ENCODE results near the gene MMP23B. TPM values are rescaled to one million over a fixed set of nuclear protein-coding genes. Genes with fewer than 3 reads are reported as not detected.

The MMP23B gene
- total RNA-seq, 1 donor from 2014 or later: 8.5 TPM

- Mint-ChIP-seq H3K4me1 (ENCODE audit: unreplicated experiment) (peaks cover 19% of the 10 kb centered on the region), H3K9me3 (ENCODE audit: unreplicated experiment) (no peaks in the 10 kb centered on the region), H3K36me3 (ENCODE audit: unreplicated experiment) (peaks cover 3% of the 10 kb centered on the region), H3K27ac (ENCODE audit: unreplicated experiment) (no peak overlapping the region), H3K4me3 (ENCODE audit: unreplicated experiment) (no peak overlapping the region), H3K27me3 (ENCODE audit: unreplicated experiment) (no peaks in the 10 kb centered on the region)
- DNase-seq (ENCODE audit: extremely low spot score, unreplicated experiment): no peak
- TF ChIP-seq, protein P1, sequence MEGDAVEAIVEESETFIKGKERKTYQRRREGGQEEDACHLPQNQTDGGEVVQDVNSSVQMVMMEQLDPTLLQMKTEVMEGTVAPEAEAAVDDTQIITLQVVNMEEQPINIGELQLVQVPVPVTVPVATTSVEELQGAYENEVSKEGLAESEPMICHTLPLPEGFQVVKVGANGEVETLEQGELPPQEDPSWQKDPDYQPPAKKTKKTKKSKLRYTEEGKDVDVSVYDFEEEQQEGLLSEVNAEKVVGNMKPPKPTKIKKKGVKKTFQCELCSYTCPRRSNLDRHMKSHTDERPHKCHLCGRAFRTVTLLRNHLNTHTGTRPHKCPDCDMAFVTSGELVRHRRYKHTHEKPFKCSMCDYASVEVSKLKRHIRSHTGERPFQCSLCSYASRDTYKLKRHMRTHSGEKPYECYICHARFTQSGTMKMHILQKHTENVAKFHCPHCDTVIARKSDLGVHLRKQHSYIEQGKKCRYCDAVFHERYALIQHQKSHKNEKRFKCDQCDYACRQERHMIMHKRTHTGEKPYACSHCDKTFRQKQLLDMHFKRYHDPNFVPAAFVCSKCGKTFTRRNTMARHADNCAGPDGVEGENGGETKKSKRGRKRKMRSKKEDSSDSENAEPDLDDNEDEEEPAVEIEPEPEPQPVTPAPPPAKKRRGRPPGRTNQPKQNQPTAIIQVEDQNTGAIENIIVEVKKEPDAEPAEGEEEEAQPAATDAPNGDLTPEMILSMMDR (IDR thresholded peaks at IDR 0.05): no peak
Observed at GRCh38 chr1:1609822-1610485, 22.0 kb upstream of the MMP23B start.

DNA sequence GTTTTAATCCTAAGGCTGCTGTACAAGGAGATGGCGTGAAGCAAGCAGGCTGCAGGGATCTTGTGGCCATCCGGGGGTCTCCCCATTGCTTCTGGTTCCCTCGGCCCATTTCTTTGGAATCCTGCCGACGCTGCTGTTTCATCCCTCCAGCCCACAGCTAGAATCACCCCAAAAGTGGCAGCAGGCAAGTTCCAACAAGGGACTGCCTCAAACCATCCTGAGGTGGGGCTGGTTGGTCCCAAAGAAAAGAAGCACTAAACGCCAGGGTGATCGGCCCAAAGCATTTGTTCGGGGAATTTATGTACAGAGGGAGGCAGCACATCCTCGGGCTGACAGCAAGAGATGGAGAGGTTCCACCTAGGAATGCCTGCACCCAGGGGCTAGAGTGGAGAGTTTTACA is 21.2 kb upstream of the MMP23B start:
- peaks cover 21% of the 10 kb centered on the region for H3K4me1 Mint-ChIP-seq (ENCODE audit: unreplicated experiment)

GRCh38 chr1:1612104-1612400 is 19.9 kb upstream of the MMP23B start:
- H3K27ac Mint-ChIP-seq (ENCODE audit: unreplicated experiment): no peak overlapping the region
- DNase-seq (ENCODE audit: extremely low spot score, unreplicated experiment): no peak
- TF ChIP-seq, protein P1 (IDR thresholded peaks at IDR 0.05): no peak
- H3K9me3 Mint-ChIP-seq (ENCODE audit: unreplicated experiment): no peaks in the 10 kb centered on the region
- peaks cover 25% of the 10 kb centered on the region for H3K4me1 Mint-ChIP-seq (ENCODE audit: unreplicated experiment)
- H3K36me3 Mint-ChIP-seq (ENCODE audit: unreplicated experiment): peaks cover 3% of the 10 kb centered on the region
- H3K4me3 Mint-ChIP-seq (ENCODE audit: unreplicated experiment): peak overlapping the region; percentile 40
- no peaks in the 10 kb centered on the region for H3K27me3 Mint-ChIP-seq (ENCODE audit: unreplicated experiment)

More for the DNA sequence above, 21.2 kb upstream of the MMP23B start:
- TF ChIP-seq, protein P1 (IDR thresholded peaks at IDR 0.05): no peak
- Mint-ChIP-seq H3K27ac (ENCODE audit: unreplicated experiment) (no peak overlapping the region), H3K36me3 (ENCODE audit: unreplicated experiment) (peaks cover 3% of the 10 kb centered on the region), H3K27me3 (ENCODE audit: unreplicated experiment) (no peaks in the 10 kb centered on the region), H3K9me3 (ENCODE audit: unreplicated experiment) (no peaks in the 10 kb centered on the region), H3K4me3 (ENCODE audit: unreplicated experiment) (no peak overlapping the region)
- DNase-seq (ENCODE audit: extremely low spot score, unreplicated experiment): no peak

DNA sequence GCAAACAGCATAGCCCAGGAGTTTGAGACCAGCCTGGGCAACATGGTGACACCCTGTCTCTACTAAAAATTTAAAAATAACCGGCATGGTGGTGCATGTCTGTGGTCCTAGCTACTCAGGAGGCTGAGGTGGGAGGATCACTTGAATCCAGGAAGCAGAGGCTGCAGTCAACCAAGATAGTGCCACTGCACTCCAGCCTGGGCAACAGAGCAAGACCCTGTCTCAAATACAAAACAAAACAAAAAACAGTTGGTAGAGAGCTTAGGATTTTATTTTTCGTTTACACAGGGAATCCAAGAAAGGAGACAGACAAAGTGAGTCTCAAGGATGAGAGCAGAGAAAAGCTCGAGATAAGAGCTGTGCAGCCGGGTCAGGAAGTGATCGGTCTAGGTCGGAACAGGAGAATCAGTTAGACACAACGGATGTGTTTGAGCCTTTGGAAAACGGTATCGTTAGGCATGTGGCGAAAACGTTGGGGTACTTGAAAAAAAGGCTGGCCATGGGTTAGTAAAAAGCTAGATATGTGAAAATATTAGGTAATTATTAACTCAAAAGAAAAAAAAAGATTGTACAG is 18.4 kb upstream of the MMP23B start:
- DNase-seq (ENCODE audit: extremely low spot score, unreplicated experiment): no peak
- Mint-ChIP-seq H3K9me3 (ENCODE audit: unreplicated experiment) (no peaks in the 10 kb centered on the region), H3K4me3 (ENCODE audit: unreplicated experiment) (peak overlapping the region; percentile 87), H3K27me3 (ENCODE audit: unreplicated experiment) (no peaks in the 10 kb centered on the region), H3K27ac (ENCODE audit: unreplicated experiment) (no peak overlapping the region), H3K36me3 (ENCODE audit: unreplicated experiment) (peaks cover 6% of the 10 kb centered on the region), H3K4me1 (ENCODE audit: unreplicated experiment) (peaks cover 34% of the 10 kb centered on the region)
- TF ChIP-seq, protein P1 (IDR thresholded peaks at IDR 0.05): no peak

- H3K27ac Mint-ChIP-seq (ENCODE audit: unreplicated experiment): peak overlapping the region; percentile 75
- H3K4me3 Mint-ChIP-seq (ENCODE audit: unreplicated experiment): peak overlapping the region; percentile 87
- DNase-seq (ENCODE audit: extremely low spot score, unreplicated experiment): no peak
- H3K4me1 Mint-ChIP-seq (ENCODE audit: unreplicated experiment): peaks cover 34% of the 10 kb centered on the region
- TF ChIP-seq, protein P1 (IDR thresholded peaks at IDR 0.05): no peak
- H3K36me3 Mint-ChIP-seq (ENCODE audit: unreplicated experiment): peaks cover 6% of the 10 kb centered on the region
- H3K27me3 Mint-ChIP-seq (ENCODE audit: unreplicated experiment): no peaks in the 10 kb centered on the region
- no peaks in the 10 kb centered on the region for H3K9me3 Mint-ChIP-seq (ENCODE audit: unreplicated experiment)
Observed at GRCh38 chr1:1614204-1614953, 17.6 kb upstream of the MMP23B start.

All from osteocyte (in vitro differentiated cells).